ENCODE measurements around the gene KCNT2. TPM values are rescaled to one million over a fixed set of nuclear protein-coding genes. Genes with fewer than 3 reads are reported as not detected.
A peak's percentile ranks its signal among the peaks of the same experiment; 100 is the strongest.

The KCNT2 gene
- total RNA-seq, 1 donor from 2014 or later, result 126 TPM

DNA sequence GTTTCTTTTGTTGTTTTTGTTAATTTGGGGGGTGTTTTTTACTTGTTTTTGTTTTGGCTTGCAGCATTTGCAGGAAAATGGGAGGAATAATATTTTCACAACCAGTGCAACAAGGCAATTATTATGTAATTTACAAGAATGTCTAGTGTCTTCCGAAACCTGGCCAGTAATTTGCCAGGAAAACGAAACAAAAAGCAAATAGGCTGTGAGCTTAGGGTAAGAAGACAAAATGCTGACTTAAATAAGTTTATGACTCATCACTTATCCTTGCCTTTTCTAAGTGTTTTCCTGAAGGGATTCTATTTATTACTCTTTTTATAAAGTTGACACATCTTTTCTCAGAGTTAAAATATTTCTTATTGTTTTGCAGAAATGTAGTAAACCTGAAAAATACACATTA lies 49.8 kb downstream of the KCNT2 start:
- Mint-ChIP-seq H3K4me1 (ENCODE audit: low read depth, unreplicated experiment) (peaks cover 17% of the 10 kb centered on the region), H3K27ac (ENCODE audit: unreplicated experiment) (no peak overlapping the region)

DNA sequence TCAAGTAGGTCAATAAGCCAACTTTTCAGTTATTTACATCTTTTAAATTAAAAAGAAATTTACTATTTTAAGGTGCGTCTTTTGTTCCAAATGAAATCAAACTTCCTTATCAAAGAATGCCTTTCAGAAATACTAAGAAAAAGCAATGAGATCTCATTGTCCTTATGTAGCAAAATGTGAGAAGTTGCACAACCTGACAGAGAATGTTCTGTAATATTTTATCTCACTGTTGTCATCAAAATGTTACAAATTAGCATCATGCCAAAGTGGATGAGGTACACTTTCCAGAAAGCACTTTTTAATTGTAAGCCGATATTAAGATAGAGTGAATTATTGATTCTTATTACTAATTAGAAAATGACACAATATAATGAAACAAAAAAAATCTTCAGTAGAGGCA lies 50.4 kb downstream of the KCNT2 start:
- no peak for DNase-seq
- Mint-ChIP-seq H3K4me3 (ENCODE audit: unreplicated experiment) (no peak overlapping the region), H3K36me3 (ENCODE audit: unreplicated experiment) (peaks cover 16% of the 10 kb centered on the region), H3K9me3 (ENCODE audit: unreplicated experiment) (peaks cover 11% of the 10 kb centered on the region), H3K27me3 (ENCODE audit: unreplicated experiment) (peaks cover 2% of the 10 kb centered on the region), H3K4me1 (ENCODE audit: low read depth, unreplicated experiment) (peaks cover 22% of the 10 kb centered on the region), H3K27ac (ENCODE audit: unreplicated experiment) (no peak overlapping the region)
- TF ChIP-seq, protein P1, sequence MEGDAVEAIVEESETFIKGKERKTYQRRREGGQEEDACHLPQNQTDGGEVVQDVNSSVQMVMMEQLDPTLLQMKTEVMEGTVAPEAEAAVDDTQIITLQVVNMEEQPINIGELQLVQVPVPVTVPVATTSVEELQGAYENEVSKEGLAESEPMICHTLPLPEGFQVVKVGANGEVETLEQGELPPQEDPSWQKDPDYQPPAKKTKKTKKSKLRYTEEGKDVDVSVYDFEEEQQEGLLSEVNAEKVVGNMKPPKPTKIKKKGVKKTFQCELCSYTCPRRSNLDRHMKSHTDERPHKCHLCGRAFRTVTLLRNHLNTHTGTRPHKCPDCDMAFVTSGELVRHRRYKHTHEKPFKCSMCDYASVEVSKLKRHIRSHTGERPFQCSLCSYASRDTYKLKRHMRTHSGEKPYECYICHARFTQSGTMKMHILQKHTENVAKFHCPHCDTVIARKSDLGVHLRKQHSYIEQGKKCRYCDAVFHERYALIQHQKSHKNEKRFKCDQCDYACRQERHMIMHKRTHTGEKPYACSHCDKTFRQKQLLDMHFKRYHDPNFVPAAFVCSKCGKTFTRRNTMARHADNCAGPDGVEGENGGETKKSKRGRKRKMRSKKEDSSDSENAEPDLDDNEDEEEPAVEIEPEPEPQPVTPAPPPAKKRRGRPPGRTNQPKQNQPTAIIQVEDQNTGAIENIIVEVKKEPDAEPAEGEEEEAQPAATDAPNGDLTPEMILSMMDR (IDR thresholded peaks at IDR 0.05; ENCODE audit: partially characterized antibody, unreplicated experiment), result no peak

More for the DNA sequence above, 49.8 kb downstream of the KCNT2 start:
- Mint-ChIP-seq H3K4me3 (ENCODE audit: unreplicated experiment) (no peak overlapping the region), H3K27me3 (ENCODE audit: unreplicated experiment) (no peaks in the 10 kb centered on the region), H3K9me3 (ENCODE audit: unreplicated experiment) (peaks cover 8% of the 10 kb centered on the region), H3K36me3 (ENCODE audit: unreplicated experiment) (peaks cover 16% of the 10 kb centered on the region)
- DNase-seq, result no peak
- TF ChIP-seq, protein P1 (IDR thresholded peaks at IDR 0.05; ENCODE audit: partially characterized antibody, unreplicated experiment), result no peak

DNA sequence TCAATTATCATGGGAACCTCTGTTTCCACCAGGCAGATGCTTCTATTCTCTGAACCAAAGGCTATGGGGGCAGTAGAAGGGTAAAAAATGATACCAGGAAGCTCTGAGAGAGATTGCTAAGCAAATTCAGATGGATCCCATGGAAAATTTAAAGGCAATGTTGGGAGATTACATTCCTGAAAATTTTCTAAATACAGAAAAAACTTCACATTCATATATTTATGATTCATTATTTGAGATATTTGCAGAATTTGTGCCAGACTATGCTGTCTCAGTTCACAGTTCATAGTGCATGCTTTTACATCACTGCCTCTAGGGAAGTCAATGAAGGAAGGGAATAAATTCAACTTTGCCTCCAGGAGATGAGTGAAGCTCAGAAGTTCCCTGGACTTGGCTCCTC lies 57.5 kb downstream of the KCNT2 start:
- Mint-ChIP-seq H3K4me3 (ENCODE audit: unreplicated experiment) (peak overlapping the region; percentile 79), H3K27ac (ENCODE audit: unreplicated experiment) (peak overlapping the region; percentile 96), H3K36me3 (ENCODE audit: unreplicated experiment) (peaks cover 12% of the 10 kb centered on the region), H3K9me3 (ENCODE audit: unreplicated experiment) (peaks cover 19% of the 10 kb centered on the region), H3K4me1 (ENCODE audit: low read depth, unreplicated experiment) (peaks cover 61% of the 10 kb centered on the region), H3K27me3 (ENCODE audit: unreplicated experiment) (peaks cover 4% of the 10 kb centered on the region)
- TF ChIP-seq, protein P1 (IDR thresholded peaks at IDR 0.05; ENCODE audit: partially characterized antibody, unreplicated experiment), result no peak
- no peak for DNase-seq

DNA sequence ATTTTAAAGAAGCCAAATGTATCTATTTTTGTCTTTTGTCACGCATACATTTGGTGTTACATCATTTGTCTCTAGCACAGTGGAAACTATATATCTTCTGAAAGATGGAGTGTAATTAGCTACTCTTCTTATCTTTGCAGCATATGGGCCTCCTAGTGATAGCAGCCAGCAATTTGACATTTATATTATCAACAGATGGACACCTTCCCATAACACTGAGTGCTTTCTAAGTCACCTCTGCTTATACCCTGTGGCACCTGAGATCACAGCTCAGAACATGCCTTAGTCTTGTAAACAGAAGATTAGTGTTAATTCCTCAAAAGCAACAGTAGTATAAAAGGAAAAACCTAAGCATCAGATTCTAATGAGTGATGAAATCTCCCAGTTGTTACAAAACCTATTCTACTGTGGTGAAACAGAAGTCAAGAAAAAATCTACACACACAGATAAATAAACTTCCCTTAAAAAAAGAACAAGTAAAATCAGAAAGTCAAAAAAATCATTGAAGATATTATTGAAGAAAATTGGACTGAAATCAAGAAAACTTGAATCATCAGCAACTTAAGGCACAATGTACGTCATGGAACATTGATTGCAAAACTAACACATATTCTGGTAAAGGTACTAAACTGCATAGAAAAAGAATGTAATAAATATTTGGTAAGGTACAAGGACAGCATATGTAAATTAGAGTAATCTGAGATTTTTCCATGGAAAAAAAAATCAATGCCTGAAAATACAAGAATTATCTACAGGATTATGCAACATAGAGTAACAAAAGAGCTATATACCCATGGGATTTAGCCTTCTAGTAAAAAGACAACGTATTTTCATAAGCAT lies 61.7 kb downstream of the KCNT2 start:
- H3K4me3 Mint-ChIP-seq (ENCODE audit: unreplicated experiment), result peak overlapping the region; percentile 37
- peaks cover 2% of the 10 kb centered on the region for H3K27me3 Mint-ChIP-seq (ENCODE audit: unreplicated experiment)
- H3K9me3 Mint-ChIP-seq (ENCODE audit: unreplicated experiment), result peaks cover 11% of the 10 kb centered on the region
- H3K4me1 Mint-ChIP-seq (ENCODE audit: low read depth, unreplicated experiment), result peaks cover 54% of the 10 kb centered on the region
- peak overlapping the region; percentile 87 for H3K27ac Mint-ChIP-seq (ENCODE audit: unreplicated experiment)
- H3K36me3 Mint-ChIP-seq (ENCODE audit: unreplicated experiment), result no peaks in the 10 kb centered on the region
- no peak for DNase-seq
- TF ChIP-seq, protein P1 (IDR thresholded peaks at IDR 0.05; ENCODE audit: partially characterized antibody, unreplicated experiment), result no peak

DNA sequence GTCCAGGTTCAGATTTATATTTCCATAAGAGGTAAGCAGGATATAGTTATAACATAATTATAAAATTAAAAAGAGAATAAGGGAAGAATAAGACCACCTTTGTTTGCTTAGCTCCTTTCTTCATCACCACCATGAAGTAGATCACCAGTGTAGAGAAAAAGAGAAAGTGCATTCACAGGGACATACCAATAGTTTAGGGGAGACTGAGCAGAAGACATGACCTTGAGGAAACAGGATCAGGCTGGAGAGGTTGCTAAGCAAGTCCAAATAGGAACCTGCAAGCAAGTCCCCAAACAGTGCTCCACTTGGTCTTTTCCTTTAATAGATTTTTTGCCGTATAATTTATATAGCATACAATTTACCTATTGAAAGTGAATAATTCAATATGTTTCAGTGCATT lies 63.0 kb downstream of the KCNT2 start:
- TF ChIP-seq, protein P1 (IDR thresholded peaks at IDR 0.05; ENCODE audit: partially characterized antibody, unreplicated experiment), result no peak
- no peaks in the 10 kb centered on the region for H3K36me3 Mint-ChIP-seq (ENCODE audit: unreplicated experiment)
- peaks cover 43% of the 10 kb centered on the region for H3K4me1 Mint-ChIP-seq (ENCODE audit: low read depth, unreplicated experiment)
- H3K27ac Mint-ChIP-seq (ENCODE audit: unreplicated experiment), result peak overlapping the region; percentile 87
- DNase-seq, result no peak
- peaks cover 9% of the 10 kb centered on the region for H3K9me3 Mint-ChIP-seq (ENCODE audit: unreplicated experiment)
- peaks cover 2% of the 10 kb centered on the region for H3K27me3 Mint-ChIP-seq (ENCODE audit: unreplicated experiment)
- no peak overlapping the region for H3K4me3 Mint-ChIP-seq (ENCODE audit: unreplicated experiment)
